Kidney capillary endothelial cell (primary cell): ENCODE results near the gene NAP1L1.
A peak's percentile ranks its signal among the peaks of the same experiment; 100 is the strongest.
"Not testable (repeated sequence)": the region's sequence is repeated elsewhere in the genome, so short reads cannot be mapped to it uniquely, and the experiment has no call there.

ENCODE experiments used
- DNase-seq: peaks from one replicate; pipeline ENCODE4 v3.0.0-alpha.2; 2018; ENCODE audit warnings: low spot score

The NAP1L1 gene

GRCh38 chr12:76020281-76020680 is 64.2 kb downstream of the NAP1L1 start:
- peak; percentile 66 for DNase-seq

DNA sequence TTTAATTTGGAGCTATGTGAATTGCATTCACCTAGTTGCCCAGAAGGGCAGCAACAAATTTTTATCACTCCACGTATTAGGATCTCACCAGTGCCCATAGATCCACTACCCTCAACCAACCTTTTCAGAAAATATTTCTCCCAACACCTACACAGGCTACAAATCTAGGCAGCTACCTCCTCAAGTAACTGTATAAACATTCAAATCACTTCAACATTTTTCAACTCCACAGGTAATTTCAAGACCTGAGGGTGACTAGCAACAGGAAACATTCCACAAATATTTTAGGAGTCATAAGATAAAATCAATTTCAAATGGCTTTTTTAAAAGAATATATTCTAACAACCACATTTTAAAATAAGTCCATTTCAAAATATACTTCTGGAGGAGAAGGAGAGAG is 65.8 kb downstream of the NAP1L1 start:
- DNase-seq: no peak

GRCh38 chr12:76018111-76018510 is 66.4 kb downstream of the NAP1L1 start:
- DNase-seq: no peak

GRCh38 chr12:76014007-76014406 is 70.5 kb downstream of the NAP1L1 start:
- DNase-seq: no peak

DNA sequence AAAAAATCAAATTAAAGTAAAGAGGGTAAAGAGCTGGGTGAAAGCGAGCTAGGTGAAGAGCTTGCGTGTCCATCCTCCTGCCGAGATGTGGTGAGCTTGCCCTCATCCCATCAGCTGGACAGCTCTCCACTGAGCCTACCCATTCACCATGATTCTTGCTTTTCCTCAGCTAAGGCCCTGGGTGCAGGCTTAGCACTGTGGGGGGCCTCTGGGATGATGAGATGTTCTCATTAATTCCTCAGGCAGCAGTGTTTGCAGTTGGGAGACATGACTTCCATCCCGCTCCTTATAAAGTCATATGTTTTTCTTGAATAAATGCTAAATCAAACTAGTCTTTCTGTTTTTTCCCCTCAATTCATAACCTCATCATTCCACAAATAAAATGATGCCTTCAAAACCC is 70.9 kb downstream of the NAP1L1 start:
- no peak for DNase-seq

DNA sequence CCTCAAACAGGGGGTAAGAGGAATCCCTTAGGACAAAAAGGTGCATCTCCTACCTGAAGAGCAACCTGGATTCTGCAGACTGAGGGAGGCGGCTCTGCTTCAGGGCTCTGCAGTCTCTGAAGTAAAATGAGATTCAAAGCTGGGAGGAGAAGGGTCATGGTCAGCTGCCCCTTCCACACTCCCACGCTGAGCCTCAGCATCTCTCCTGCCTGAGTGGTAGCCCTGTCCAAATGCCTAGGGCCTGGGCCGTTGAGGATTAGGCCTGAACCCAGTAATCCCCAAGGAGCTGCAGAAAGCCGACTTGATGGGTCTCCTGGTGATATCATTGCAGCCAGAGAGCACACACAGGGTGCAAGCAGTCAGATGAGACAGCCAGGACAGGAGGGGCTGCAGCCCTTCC is 71.8 kb downstream of the NAP1L1 start:
- DNase-seq: no peak

DNA sequence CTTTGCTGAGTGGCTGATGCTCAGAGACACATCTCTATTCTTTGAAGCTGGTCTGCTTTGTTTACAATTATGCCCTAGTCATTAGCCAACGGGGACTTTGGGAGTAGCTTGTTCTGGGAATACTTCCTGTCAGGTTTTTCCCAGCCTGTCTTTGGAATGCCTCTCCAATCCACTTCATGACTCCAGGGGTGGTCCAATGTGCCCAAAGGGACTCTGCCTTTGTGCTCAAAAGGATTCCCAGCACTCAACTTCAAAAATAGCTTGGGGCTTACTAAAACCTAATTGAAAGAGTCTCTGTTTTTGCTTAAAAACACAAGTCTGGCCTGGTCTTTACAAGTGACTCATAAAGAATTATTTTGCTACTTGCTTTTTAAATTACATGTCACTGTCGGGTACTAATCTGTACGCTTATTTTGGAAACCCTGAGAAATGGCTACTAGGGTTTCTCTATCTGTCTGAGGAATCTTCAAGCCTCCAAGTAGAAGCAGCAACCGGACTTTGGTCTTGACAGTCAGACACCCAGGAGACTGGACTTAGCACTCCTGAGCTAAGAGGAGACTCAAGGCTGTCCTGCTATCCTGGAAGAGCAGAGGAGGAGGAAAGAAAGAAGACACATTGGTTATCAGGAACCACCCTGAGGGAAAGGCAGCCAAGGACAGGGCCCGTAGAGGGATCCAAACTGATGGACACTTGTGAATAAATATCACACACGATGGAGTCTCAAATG is 73.6 kb downstream of the NAP1L1 start:
- no peak for DNase-seq

DNA sequence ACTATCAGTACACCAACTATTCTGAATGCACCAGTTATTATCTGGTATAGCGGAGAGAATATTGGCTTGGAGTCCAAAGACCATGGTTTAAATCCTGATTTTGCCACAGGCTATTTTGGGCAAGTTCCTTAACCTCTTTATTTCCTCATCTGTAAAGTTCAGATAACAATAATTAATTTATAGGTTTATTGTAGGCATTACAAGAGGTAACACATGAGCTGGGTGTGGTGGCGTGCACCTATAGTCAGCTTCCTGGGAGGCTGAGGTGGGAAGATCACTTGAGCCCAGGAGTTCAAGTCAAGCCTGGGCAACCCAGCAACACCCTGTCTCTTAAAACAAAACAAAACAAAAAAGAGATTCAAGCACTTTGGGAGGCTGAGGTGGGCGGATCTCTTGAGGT is 76.1 kb downstream of the NAP1L1 start:
- DNase-seq: no peak

- DNase-seq: no peak
These were observed 76.8 kb downstream of the NAP1L1 start for GRCh38 chr12:76007640-76008039.

DNA sequence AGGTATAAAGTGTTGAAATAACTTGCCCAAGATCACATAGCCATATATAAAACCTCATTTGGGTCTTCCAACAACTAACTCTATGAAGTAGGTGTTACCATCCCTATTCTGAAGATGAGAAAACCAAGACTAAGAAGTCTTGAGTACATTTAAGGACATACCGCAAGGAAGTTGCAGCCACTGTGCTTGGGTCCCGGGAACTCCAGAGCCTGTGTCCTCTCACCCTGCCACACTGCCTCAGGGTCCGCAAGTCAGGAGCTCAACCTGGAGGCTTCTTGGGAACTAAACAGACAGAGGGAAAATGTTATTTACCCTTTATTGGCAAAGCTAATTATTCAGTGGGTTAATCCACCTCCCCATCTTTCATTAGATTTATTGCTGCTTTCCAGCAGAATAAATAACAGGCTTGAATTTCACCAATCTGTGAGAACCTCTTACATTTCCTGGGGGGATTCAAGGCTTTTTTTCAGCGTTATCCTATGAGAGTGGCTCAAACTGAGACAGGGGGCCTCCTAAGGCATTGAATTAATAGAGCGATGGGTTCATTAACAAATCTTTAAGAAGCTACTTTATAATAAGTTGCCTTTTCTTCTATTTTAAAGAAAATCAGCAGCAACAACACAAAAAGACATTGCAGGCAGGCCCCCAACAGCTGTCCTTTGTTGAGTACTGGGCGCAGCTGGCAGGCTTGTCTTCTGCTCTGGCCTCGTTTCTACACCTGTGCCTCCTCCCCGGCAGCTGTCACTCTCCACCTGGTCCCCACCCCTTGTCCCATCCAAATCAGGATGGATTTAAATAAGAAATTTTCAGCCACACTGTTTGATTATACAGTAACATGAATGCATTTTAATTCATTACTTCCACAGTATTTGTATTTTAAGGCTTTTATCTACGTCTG is 78.2 kb downstream of the NAP1L1 start:
- DNase-seq: no peak

GRCh38 chr12:76003355-76003638 is 81.2 kb downstream of the NAP1L1 start:
- DNase-seq: no peak

DNA sequence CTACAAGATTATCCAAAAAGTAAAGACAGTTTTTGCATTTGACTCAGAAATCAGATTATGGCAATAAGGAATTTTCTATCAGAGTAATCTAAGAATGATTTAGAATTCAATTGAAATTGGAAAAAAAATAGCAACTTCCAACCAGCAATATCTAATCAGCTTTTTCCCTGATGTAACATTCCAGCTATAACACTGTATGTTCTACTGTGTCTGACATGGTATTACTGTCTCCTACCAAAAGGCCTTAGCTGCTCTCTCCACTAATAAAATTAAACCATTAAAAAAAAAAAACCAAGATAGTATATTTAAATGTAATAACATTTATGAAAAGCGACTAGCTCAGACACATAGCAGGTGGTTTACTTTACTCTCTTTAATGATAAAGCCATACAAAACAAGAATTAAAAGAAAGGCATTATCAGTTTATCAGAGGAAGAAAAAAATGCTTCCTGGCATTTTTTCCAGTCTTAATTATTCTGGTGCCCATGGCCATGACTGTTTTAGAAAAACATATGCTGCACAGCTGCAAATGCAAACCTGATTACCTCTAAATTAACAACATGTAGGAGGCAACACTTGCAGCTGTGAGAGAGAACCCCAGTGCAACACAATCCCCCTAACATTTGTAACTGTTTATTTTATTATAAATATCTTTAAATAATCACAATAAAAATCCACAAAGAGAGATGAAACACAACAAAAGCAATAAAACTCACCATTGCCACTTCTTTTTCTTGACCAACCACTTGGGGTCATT is 81.7 kb downstream of the NAP1L1 start:
- DNase-seq: no peak

GRCh38 chr12:75998292-75999063 is 86.0 kb downstream of the NAP1L1 start:
- DNase-seq: no peak

- no peak for DNase-seq
These were observed 86.8 kb downstream of the NAP1L1 start for GRCh38 chr12:75997658-75998057.

- DNase-seq: no peak
These were observed 87.5 kb downstream of the NAP1L1 start for GRCh38 chr12:75996861-75997447.

DNA sequence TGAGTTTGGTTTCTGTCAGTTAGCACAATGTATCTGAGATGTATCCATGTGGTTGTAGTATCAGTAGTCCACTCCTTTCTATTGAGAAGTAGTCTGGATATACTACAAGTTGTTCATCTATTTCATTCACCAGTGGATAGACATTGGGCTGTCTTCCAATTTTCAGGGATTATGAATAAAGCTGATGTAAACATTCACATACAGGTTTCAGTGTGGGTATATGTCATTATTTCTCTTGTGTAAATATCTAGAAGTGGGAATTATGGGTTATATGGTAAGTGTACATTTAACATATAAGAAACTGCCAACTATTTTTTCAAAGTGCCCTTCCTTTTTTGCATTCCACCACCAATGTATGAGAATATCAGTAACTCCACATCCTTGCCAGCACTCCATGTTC is 88.8 kb downstream of the NAP1L1 start:
- DNase-seq: no peak

GRCh38 chr12:75994069-75994740 is 90.3 kb downstream of the NAP1L1 start:
- no peak for DNase-seq

- no peak for DNase-seq
These were observed 92.7 kb downstream of the NAP1L1 start for GRCh38 chr12:75991753-75992152.

DNA sequence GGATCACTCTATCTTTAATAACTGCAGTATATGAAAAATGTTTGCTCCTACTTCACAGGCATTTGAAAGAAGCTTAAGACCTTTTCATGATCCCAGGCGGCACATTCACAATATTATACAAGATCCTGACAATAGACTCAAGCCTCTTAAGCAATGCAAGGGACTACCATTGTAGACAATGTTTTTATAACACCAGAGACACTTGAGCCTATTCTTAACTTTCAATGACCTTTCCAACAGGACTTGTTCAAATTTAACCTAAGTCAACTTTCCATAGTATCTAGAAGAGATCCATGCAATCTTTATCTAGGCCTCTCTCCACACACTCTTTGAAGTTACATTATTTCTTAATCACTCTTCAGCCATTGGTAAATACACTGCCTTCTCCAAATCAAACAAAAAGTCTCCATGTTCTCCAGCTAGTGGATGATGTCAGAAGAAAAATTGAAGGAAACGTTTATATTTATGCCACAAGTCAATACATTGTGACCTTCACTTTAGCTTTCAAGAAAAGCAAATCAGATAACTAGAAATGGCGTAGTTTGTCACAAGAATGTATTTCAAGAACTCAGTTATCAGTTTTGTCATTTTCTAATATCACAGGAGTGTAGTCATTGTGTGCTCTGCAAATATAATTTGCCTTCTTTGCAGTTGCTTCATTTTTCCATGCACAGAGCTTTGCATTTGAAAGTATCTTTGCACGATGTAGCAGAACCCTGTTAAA is 94.1 kb downstream of the NAP1L1 start:
- no peak for DNase-seq

DNA sequence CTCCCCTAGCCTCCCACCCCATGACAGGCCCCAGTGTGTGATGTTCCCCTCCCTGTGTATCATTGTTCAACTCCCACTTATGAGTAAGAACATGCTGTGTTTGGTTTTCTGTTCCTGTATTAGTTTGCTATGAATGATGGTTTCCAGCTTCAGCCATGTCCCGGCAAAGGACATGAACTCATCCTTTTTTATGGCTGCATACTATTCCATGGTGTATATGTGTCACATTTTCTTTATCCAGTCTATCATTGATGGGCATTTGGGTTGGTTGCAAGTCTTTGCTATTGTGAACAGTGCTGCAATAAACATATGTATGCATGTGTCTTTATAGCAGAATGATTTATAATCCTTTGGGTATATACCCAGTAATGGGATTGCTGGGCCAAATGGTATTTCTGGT is 96.8 kb downstream of the NAP1L1 start:
- DNase-seq: not testable (repeated sequence)
